Epithelial cell of esophagus (primary cell): Measurements from ENCODE around the gene KLHDC10.
"Not testable (repeated sequence)": the region's sequence is repeated elsewhere in the genome, so short reads cannot be mapped to it uniquely, and the experiment has no call there.

Experiments
- DNase-seq: peaks from one replicate; pipeline ENCODE4 v3.0.0; 2010; ENCODE audit warnings: low read depth
- H3K4me3 ChIP-seq: 2 replicates; pipeline ENCODE4 v1.5.1; 2011; ENCODE audit warnings: mild to moderate bottlenecking, low read length, control low read depth
- CTCF ChIP-seq: IDR thresholded peaks from 2 replicates; pipeline ENCODE4 v1.5.1; 2011; ENCODE audit warnings: low read depth, mild to moderate bottlenecking, low read length, control low read depth, inconsistent platforms; ENCODE audit not compliant: insufficient read depth; ENCODE audit errors: missing control alignments

KLHDC10 gene

GRCh38 chr7:130123501-130123900, 53.2 kb downstream of the KLHDC10 start:
- no peak overlapping the region for H3K4me3 ChIP-seq
- no peak for TF ChIP-seq CTCF
- no peak for DNase-seq

GRCh38 chr7:130124711-130125110, 54.4 kb downstream of the KLHDC10 start:
- no peak overlapping the region for H3K4me3 ChIP-seq
- TF ChIP-seq CTCF, result no peak
- no peak for DNase-seq

DNA sequence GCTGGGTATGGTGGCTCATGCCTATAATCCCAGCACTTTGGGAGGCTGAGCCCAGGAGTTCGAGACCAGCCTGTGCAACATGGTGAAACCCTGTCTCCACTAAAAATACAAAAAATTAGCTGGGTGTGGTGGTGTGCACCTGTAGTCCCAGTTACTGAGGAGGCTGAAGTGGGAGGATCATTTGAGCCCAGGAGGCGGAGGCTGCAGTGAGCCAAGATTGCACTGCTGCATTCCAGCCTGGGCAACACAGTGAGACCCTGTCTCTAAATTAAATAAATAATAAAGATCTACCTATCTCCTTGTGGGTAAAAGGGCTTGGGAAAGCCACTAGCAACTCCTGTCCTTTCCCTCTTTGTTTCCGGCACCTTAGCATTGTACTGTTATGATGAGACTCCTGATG, 56.5 kb downstream of the KLHDC10 start:
- DNase-seq, result not testable (repeated sequence)

GRCh38 chr7:130127404-130127803, 57.1 kb downstream of the KLHDC10 start:
- DNase-seq, result no peak
- TF ChIP-seq CTCF, result no peak
- no peak overlapping the region for H3K4me3 ChIP-seq

More for the DNA sequence above, 56.5 kb downstream of the KLHDC10 start:
- not testable (repeated sequence) for H3K4me3 ChIP-seq

DNA sequence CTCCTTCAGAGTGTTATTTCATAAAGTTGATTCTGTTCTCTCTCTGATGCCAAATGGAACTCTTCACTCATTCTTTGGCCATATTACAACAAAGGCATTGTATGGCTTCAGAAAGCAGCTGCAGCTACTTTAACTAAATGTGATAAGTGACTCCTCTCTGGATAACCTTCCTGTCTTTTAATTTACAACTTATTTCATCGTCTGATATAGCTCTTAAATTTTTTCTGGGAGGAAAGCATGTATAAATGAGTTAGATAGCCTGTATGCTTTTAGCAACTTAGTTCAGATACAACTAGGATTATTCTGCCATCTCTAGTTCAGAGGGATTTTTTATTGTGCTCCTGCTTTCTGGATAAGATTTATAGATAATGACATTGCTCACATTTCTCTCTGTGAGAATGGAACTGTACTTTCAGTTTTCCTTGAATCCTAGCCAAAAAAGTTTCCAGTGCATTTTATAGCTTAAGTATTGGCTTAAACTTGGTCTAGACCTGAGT, 57.5 kb downstream of the KLHDC10 start:
- no peak for TF ChIP-seq CTCF
- no peak for DNase-seq
- H3K4me3 ChIP-seq, result no peak overlapping the region

- H3K4me3 ChIP-seq, result no peak overlapping the region
- no peak for TF ChIP-seq CTCF
- no peak for DNase-seq
These were observed 58.7 kb downstream of the KLHDC10 start for GRCh38 chr7:130129011-130129411.

DNA sequence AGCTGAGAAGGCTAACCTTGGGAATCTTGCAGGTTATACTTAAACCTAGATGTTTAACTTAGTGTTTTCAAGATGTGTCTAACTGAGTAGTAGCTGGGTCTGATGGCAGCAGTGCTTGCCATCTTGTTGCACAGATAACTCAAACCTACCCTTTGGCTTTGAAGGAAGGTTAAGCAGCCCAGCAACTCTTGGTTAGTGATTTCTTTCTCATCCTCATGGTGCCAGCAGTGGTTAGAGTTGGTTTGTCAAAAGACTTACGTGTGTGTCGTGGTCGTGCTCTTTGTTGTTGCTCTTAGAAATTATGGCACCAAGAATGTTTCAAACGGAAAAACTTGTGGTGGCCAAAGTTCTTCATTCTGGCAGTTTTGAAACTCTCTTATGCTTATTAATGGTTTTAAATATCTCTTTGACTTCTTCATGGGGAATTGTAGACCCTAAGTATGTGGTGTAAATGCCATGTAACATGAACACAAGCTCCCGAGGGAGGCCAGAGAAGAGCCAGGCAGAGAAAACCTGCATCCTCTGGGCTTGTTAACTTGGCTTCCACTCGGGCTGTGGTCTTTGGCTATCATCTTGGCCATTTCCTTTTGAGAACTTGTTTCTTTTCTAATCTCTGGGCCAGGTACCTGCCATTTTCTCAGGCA, 61.0 kb downstream of the KLHDC10 start:
- no peak for DNase-seq

More for the DNA sequence above, 61.0 kb downstream of the KLHDC10 start:
- TF ChIP-seq CTCF, result no peak
- no peak overlapping the region for H3K4me3 ChIP-seq
